Fibroblast of lung (primary cell): ENCODE measurements around the gene SYT13. TPM values are rescaled to one million over a fixed set of nuclear protein-coding genes. Genes with fewer than 3 reads are reported as not detected.
"Not testable (repeated sequence)": the region's sequence is repeated elsewhere in the genome, so short reads cannot be mapped to it uniquely, and the experiment has no call there.

Experiments
- DNase-seq, 2 donors: peaks; one replicate each; pipeline versions ENCODE4 v3.0.0 to v3.0.0-alpha.2; 2010; ENCODE audit warnings: low read depth in 2 of 2
- H2AFZ ChIP-seq: 2 replicates; pipeline ENCODE4 v1.5.1; 2012; ENCODE audit warnings: low read length, control low read depth, inconsistent platforms
- H3K27ac ChIP-seq: 2 replicates; pipeline ENCODE4 v1.5.1; 2011; ENCODE audit warnings: low read length, control low read depth; ENCODE audit not compliant: insufficient read depth
- H3K27me3 ChIP-seq: 2 replicates; pipeline ENCODE4 v1.5.1; 2011; ENCODE audit warnings: mild to moderate bottlenecking, low read length; ENCODE audit not compliant: control insufficient read depth, insufficient read depth
- H3K36me3 ChIP-seq: 2 replicates; pipeline ENCODE4 v1.5.1; 2011; ENCODE audit warnings: low read length; ENCODE audit not compliant: control insufficient read depth, insufficient read depth
- H3K4me1 ChIP-seq: 2 replicates; pipeline ENCODE4 v1.5.1; 2011; ENCODE audit warnings: low read length; ENCODE audit not compliant: control insufficient read depth, insufficient read depth; ENCODE audit errors: extremely low read depth
- H3K4me2 ChIP-seq: 2 replicates; pipeline ENCODE4 v1.5.1; 2011; ENCODE audit warnings: low read length, control low read depth; ENCODE audit not compliant: insufficient read depth; ENCODE audit errors: extremely low read depth
- H3K4me3 ChIP-seq, 4 experiments: fragments of 200-600 bp in 1 of 4; sonication (generic) in 1 of 4; replicated peaks in 1 of 4; 2 replicates each; pipeline ENCODE4 v1.5.1; 2011 to 2016; ENCODE audit warnings: low read length in 4 of 4, low read depth in 3 of 4, mild to moderate bottlenecking in 3 of 4, control low read depth in 2 of 4, inconsistent platforms in 1 of 4, mixed read lengths in 1 of 4; ENCODE audit not compliant: insufficient read depth in 1 of 4; ENCODE audit errors: control extremely low read depth in 1 of 4
- H3K79me2 ChIP-seq: 2 replicates; pipeline ENCODE4 v1.5.1; 2012; ENCODE audit warnings: mild to moderate bottlenecking, low read length, inconsistent platforms; ENCODE audit not compliant: control insufficient read depth, insufficient read depth
- H3K9ac ChIP-seq: 2 replicates; pipeline ENCODE4 v1.5.1; 2011; ENCODE audit warnings: mild to moderate bottlenecking, low read length, control low read depth; ENCODE audit not compliant: insufficient read depth
- H3K9me3 ChIP-seq: 2 replicates; pipeline ENCODE4 v1.5.1; 2012; ENCODE audit warnings: low read depth, low read length; ENCODE audit not compliant: control insufficient read depth, insufficient read depth
- H4K20me1 ChIP-seq: 2 replicates; pipeline ENCODE4 v1.5.1; 2011; ENCODE audit warnings: low read length; ENCODE audit not compliant: control insufficient read depth, insufficient read depth; ENCODE audit errors: extremely low read depth
- CTCF ChIP-seq, 2 donors: IDR thresholded peaks in 1 of 2; conservative IDR thresholded peaks in 1 of 2; 1 replicate in 1 of 2; 2 replicates in 1 of 2; pipeline ENCODE4 v1.5.1; 2011 to 2012; ENCODE audit warnings: low read length in 2 of 2, control low read depth in 1 of 2, inconsistent platforms in 1 of 2, low read depth in 1 of 2, mild to moderate bottlenecking in 1 of 2
- EZH2 ChIP-seq: IDR thresholded peaks from 2 replicates; pipeline ENCODE4 v1.5.1; 2012; ENCODE audit warnings: low read length, control low read depth, mild to moderate bottlenecking; ENCODE audit errors: missing control alignments
- polyA plus RNA-seq, 2 donors: library from polyadenylated mRNA; depleted of rRNA in 1 of 2; stranded (reverse) in 1 of 2; unstranded in 1 of 2; fragments of >200 nt; gene quantifications; 2 replicates each; pipeline ENCODE4 v1.2.1, GENCODE V29; 2011 to 2012; ENCODE audit warnings: missing spikeins in 1 of 2
- total RNA-seq: library from RNA; depleted of rRNA; stranded (reverse); fragments of >200 nt; gene quantifications from 2 replicates; pipeline ENCODE4 v1.2.1, GENCODE V29; 2014

Gene SYT13
- total and polyA plus RNA-seq, 2 donors (not counting 1 experiment from before 2014, with no cell fraction given), result not detected

GRCh38 chr11:45296075-45296474 lies 9.9 kb upstream of the SYT13 start:
- Histone ChIP-seq H3K4me3 (no peak overlapping the region), H3K27me3 (peaks cover 2% of the 10 kb centered on the region), H3K36me3 (no peaks in the 10 kb centered on the region), H3K27ac (no peak overlapping the region), H3K4me1 (no peaks in the 10 kb centered on the region), H3K9me3 (no peaks in the 10 kb centered on the region), H3K9ac (no peak overlapping the region), H4K20me1 (no peaks in the 10 kb centered on the region), H3K4me2 (no peak overlapping the region), H3K79me2 (no peaks in the 10 kb centered on the region), H2AFZ (no peak overlapping the region)
- no peak for DNase-seq
- TF ChIP-seq EZH2, result no peak
- TF ChIP-seq CTCF (conservative IDR thresholded peaks at IDR 0.05 in 1 of 2, IDR thresholded peaks at IDR 0.05 in 1 of 2; ENCODE audit: low read depth in 1 of 2, low read length in 2 of 2), result no peak

- H3K9me3 ChIP-seq, result no peaks in the 10 kb centered on the region
- no peaks in the 10 kb centered on the region for H3K79me2 ChIP-seq
- no peaks in the 10 kb centered on the region for H4K20me1 ChIP-seq
- no peak overlapping the region for H3K9ac ChIP-seq
- no peak overlapping the region for H3K4me2 ChIP-seq
- TF ChIP-seq CTCF (conservative IDR thresholded peaks at IDR 0.05 in 1 of 2, IDR thresholded peaks at IDR 0.05 in 1 of 2; ENCODE audit: low read depth in 1 of 2, low read length in 2 of 2), result no peak
- TF ChIP-seq EZH2, result no peak
- H3K36me3 ChIP-seq, result no peaks in the 10 kb centered on the region
- peaks cover 2% of the 10 kb centered on the region for H3K27me3 ChIP-seq
- H3K27ac ChIP-seq, result no peak overlapping the region
- H2AFZ ChIP-seq, result no peak overlapping the region
- H3K4me3 ChIP-seq, result no peak overlapping the region
- no peak for DNase-seq
- no peaks in the 10 kb centered on the region for H3K4me1 ChIP-seq
Observed at GRCh38 chr11:45294499-45294898, 8.4 kb upstream of the SYT13 start.

GRCh38 chr11:45293566-45294192 lies 7.5 kb upstream of the SYT13 start:
- peak; percentile 72 to 73 for TF ChIP-seq CTCF (conservative IDR thresholded peaks at IDR 0.05 in 1 of 2, IDR thresholded peaks at IDR 0.05 in 1 of 2; ENCODE audit: low read depth in 1 of 2, low read length in 2 of 2)
- H3K4me2 ChIP-seq, H4K20me1 ChIP-seq, H3K9ac ChIP-seq, H2AFZ ChIP-seq, H3K27ac ChIP-seq, H3K36me3 ChIP-seq, H3K4me3 ChIP-seq, H3K79me2 ChIP-seq, H3K4me1 ChIP-seq, H3K27me3 ChIP-seq, H3K9me3 ChIP-seq: not testable (repeated sequence)
- peak; percentile 67 to 84 for DNase-seq
